HepG2 (cell line): Measurements from ENCODE around the gene ANKRD60. TPM values are rescaled to one million over a fixed set of nuclear protein-coding genes. Genes with fewer than 3 reads are reported as not detected.
A peak's percentile ranks its signal among the peaks of the same experiment; 100 is the strongest.

Experiments
- AKAP8 ChIP-seq: sonication (generic); formaldehyde crosslinking; IDR thresholded peaks from 2 replicates; pipeline ENCODE4 v1.5.1; 2020; ENCODE audit warnings: mild to moderate bottlenecking, missing genetic modification reagents
- CCAR2 ChIP-seq: fragments of 200-400 bp; formaldehyde crosslinking; optimal IDR thresholded peaks from 2 replicates; pipeline ENCODE3; 2018; ENCODE audit warnings: low read depth, mild to moderate bottlenecking, low read length, moderate library complexity
- EP300 ChIP-seq, 3 experiments: sonication (generic) in 1 of 3; formaldehyde crosslinking in 1 of 3; IDR thresholded peaks; 2 replicates each; pipeline versions ENCODE4 v1.5.1 to v1.6.1; 2011 to 2020; ENCODE audit warnings: low read depth in 2 of 3, low read length in 2 of 3, borderline replicate concordance in 1 of 3, improper control_type of control experiment in 1 of 3, mild to moderate bottlenecking in 1 of 3, missing genetic modification reagents in 1 of 3, moderate library complexity in 1 of 3
- FOXK1 ChIP-seq: sonication (generic); formaldehyde crosslinking; IDR thresholded peaks from 2 replicates; pipeline ENCODE4 v1.4.0; 2020; ENCODE audit warnings: low read depth, missing genetic modification reagents, borderline replicate concordance
- GFI1 ChIP-seq: sonication (generic); formaldehyde crosslinking; IDR thresholded peaks from 2 replicates; pipeline ENCODE4 v1.5.0; 2020; ENCODE audit warnings: missing genetic modification reagents, mild to moderate bottlenecking, borderline replicate concordance
- KAT8 ChIP-seq: IDR thresholded peaks from 2 replicates; pipeline ENCODE4 v1.6.1; 2016; ENCODE audit warnings: missing genetic modification reagents, missing compliant biosample characterization
- KLF11 ChIP-seq: IDR thresholded peaks from 2 replicates; pipeline ENCODE4 v1.6.1; 2016; ENCODE audit warnings: missing compliant biosample characterization
- KLF9 ChIP-seq: IDR thresholded peaks from 2 replicates; pipeline ENCODE4 v1.6.1; 2016; ENCODE audit warnings: low read depth
- MTF2 ChIP-seq: sonication (generic); formaldehyde crosslinking; IDR thresholded peaks from 2 replicates; pipeline ENCODE4 v1.5.0; 2020; ENCODE audit warnings: missing genetic modification reagents, borderline replicate concordance
- NFKBIZ ChIP-seq: IDR thresholded peaks from 2 replicates; pipeline ENCODE4 v1.6.1; 2018; ENCODE audit warnings: missing genetic modification reagents, missing compliant biosample characterization
- PHF21A ChIP-seq: sonication (generic); formaldehyde crosslinking; IDR thresholded peaks from 2 replicates; pipeline ENCODE4 v1.5.0; 2020; ENCODE audit warnings: mild to moderate bottlenecking, missing genetic modification reagents
- RFX5 ChIP-seq: IDR thresholded peaks from 2 replicates; pipeline ENCODE4 v1.6.1; 2011; ENCODE audit warnings: low read depth, low read length, improper control_type of control experiment
- SCMH1 ChIP-seq: sonication (generic); formaldehyde crosslinking; IDR thresholded peaks from 2 replicates; pipeline ENCODE4 v1.9.0; 2021; ENCODE audit warnings: missing genetic modification reagents, mild to moderate bottlenecking, borderline replicate concordance
- SIN3B ChIP-seq: fragments of 150-350 bp; IDR thresholded peaks from 2 replicates; pipeline ENCODE4 v1.6.1; 2014; ENCODE audit warnings: low read length
- YEATS2 ChIP-seq: sonication (generic); formaldehyde crosslinking; IDR thresholded peaks from 2 replicates; pipeline ENCODE4 v1.4.0; 2020; ENCODE audit warnings: missing genetic modification reagents, borderline replicate concordance
- ZBTB7A ChIP-seq: sonication (generic); formaldehyde crosslinking; IDR thresholded peaks from 2 replicates; pipeline ENCODE4 v1.8.0; 2022; ENCODE audit warnings: mild to moderate bottlenecking, missing genetic modification reagents
- ZFP62 ChIP-seq: sonication (generic); formaldehyde crosslinking; IDR thresholded peaks from 2 replicates; pipeline ENCODE4 v1.4.0; 2020; ENCODE audit warnings: missing genetic modification reagents
- ZNF12 ChIP-seq: sonication (generic); formaldehyde crosslinking; IDR thresholded peaks from 2 replicates; pipeline ENCODE4 v1.5.0; 2020; ENCODE audit warnings: missing genetic modification reagents
- ZNF253 ChIP-seq: sonication (generic); formaldehyde crosslinking; IDR thresholded peaks from 2 replicates; pipeline ENCODE4 v1.8.0; 2022; ENCODE audit warnings: mild to moderate bottlenecking, missing genetic modification reagents, borderline replicate concordance
- polyA plus RNA-seq, 8 experiments: library from polyadenylated mRNA; depleted of rRNA in 3 of 8; stranded (reverse) in 7 of 8; unstranded in 1 of 8; fragments of >200 nt; fragmentation: Illumina TruSeq in 4 of 8; extraction: Trizol in 4 of 8; gene quantifications; 2 replicates each; pipeline versions ENCODE4 v1.2.1 to v1.2.3, GENCODE V29; 2011 to 2016; ENCODE audit warnings: low read depth in 4 of 8, missing spikeins in 1 of 8, mixed read lengths in 1 of 8; ENCODE audit not compliant: insufficient read depth in 1 of 8
- total RNA-seq, 5 experiments: library from RNA; depleted of rRNA; stranded (reverse); fragments of >200 nt; fragmentation: Illumina TruSeq; extraction: Trizol; gene quantifications; 2 replicates each; pipeline ENCODE4 v1.2.3, GENCODE V29; 2016; ENCODE audit warnings: low read depth in 1 of 5
- TF ChIP-seq, protein P1 (sequence below): sonication (generic); formaldehyde crosslinking; IDR thresholded peaks from 2 replicates; pipeline ENCODE4 v1.8.1; 2023; ENCODE audit warnings: missing genetic modification reagents, inconsistent platforms, borderline replicate concordance
- TF ChIP-seq, protein P2 (sequence below): sonication (generic); formaldehyde crosslinking; IDR thresholded peaks from 2 replicates; pipeline ENCODE4 v1.4.0; 2020; ENCODE audit warnings: mild to moderate bottlenecking, missing genetic modification reagents
- TF ChIP-seq, protein P3 (sequence below): IDR thresholded peaks from 2 replicates; pipeline ENCODE4 v1.6.1; 2018; ENCODE audit warnings: missing genetic modification reagents, mild to moderate bottlenecking, missing compliant biosample characterization
- TF ChIP-seq, protein P4 (sequence below): sonication (generic); formaldehyde crosslinking; IDR thresholded peaks from 2 replicates; pipeline ENCODE4 v1.5.0; 2020; ENCODE audit warnings: mild to moderate bottlenecking, low read depth, missing genetic modification reagents, borderline replicate concordance
- TF ChIP-seq, protein P5 (sequence below): sonication (generic); formaldehyde crosslinking; IDR thresholded peaks from 2 replicates; pipeline ENCODE4 v1.4.0; 2020; ENCODE audit warnings: mild to moderate bottlenecking, missing genetic modification reagents

Gene ANKRD60
- total and polyA plus RNA-seq, 2 of the 13 experiments (the other 11 are each of a cell fraction or from before 2014, with no cell fraction given), result not detected

DNA sequence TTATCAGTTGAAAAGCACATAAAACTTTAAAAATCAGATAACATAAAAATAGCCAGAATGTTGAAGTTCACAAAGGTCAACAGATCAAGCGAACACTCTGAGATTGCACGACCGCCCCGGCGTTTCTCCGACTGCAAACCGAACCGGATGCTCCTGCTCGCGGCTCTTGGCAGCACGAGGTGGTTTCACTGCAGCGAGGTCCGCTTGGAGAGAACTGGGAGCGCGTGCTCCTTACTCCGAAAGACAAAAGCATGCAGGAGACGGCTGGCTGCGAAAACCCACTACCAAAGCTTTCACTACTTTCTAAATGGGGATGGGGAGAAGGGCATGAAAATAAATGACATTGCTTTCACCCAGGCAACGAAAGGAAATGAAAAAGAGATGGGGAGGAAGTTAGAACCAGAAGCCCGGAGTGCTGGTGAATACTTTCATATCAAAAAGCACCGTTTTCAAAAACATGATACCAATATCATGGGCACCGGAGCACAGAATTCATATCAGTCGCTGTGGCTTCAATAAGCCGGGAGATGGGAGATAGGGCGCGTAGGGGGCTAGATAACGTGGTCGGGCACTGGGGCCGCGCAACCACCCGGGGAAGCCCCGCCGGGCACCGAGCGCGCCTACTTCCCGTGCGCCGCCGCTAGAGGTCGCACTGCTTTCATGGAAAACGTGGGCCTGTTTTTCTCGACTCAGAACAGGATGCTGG, 8.3 kb upstream of the ANKRD60 start (continued):
- TF ChIP-seq, protein P1, sequence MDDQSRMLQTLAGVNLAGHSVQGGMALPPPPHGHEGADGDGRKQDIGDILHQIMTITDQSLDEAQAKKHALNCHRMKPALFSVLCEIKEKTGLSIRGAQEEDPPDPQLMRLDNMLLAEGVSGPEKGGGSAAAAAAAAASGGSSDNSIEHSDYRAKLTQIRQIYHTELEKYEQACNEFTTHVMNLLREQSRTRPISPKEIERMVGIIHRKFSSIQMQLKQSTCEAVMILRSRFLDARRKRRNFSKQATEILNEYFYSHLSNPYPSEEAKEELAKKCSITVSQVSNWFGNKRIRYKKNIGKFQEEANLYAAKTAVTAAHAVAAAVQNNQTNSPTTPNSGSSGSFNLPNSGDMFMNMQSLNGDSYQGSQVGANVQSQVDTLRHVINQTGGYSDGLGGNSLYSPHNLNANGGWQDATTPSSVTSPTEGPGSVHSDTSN, result 0 out of 2 replicates have a peak, but pooled peaks have one; percentile 62
- TF ChIP-seq KLF9 (CRISPR knock-in tag) (no peak), ZFP62 (no peak), GFI1 (CRISPR knock-in tag) (no peak), KLF11 (CRISPR knock-in tag) (0 out of 2 replicates have a peak, but pooled peaks have one; percentile 3), ZNF12 (CRISPR knock-in tag) (no peak), SCMH1 (CRISPR knock-in tag) (no peak), PHF21A (CRISPR knock-in tag) (peak; percentile 37; the same call in 1 of the 2 replicates), KAT8 (no peak), AKAP8 (no peak), YEATS2 (CRISPR knock-in tag) (0 out of 2 replicates have a peak, but pooled peaks have one; percentile 22), EP300 (IDR thresholded peaks at IDR 0.05; ENCODE audit: low read depth in 2 of 2, low read length in 2 of 2) (no peak), EP300 (CRISPR knock-in tag; IDR thresholded peaks at IDR 0.05; ENCODE audit: borderline replicate concordance) (no peak), MTF2 (CRISPR knock-in tag) (peak; percentile 93; the same call in 1 of the 2 replicates), ZNF253 (CRISPR knock-in tag) (peak; percentile 68; the same call in 1 of the 2 replicates), SIN3B (0 out of 2 replicates have a peak, but pooled peaks have one; percentile 30), NFKBIZ (CRISPR knock-in tag) (no peak), CCAR2 (no peak), RFX5 (no peak), ZBTB7A (CRISPR knock-in tag) (no peak), FOXK1 (CRISPR knock-in tag) (peak; percentile 29; the same call in 1 of the 2 replicates)
- TF ChIP-seq, protein P2, sequence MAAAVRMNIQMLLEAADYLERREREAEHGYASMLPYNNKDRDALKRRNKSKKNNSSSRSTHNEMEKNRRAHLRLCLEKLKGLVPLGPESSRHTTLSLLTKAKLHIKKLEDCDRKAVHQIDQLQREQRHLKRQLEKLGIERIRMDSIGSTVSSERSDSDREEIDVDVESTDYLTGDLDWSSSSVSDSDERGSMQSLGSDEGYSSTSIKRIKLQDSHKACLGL, result no peak
- TF ChIP-seq, protein P3, sequence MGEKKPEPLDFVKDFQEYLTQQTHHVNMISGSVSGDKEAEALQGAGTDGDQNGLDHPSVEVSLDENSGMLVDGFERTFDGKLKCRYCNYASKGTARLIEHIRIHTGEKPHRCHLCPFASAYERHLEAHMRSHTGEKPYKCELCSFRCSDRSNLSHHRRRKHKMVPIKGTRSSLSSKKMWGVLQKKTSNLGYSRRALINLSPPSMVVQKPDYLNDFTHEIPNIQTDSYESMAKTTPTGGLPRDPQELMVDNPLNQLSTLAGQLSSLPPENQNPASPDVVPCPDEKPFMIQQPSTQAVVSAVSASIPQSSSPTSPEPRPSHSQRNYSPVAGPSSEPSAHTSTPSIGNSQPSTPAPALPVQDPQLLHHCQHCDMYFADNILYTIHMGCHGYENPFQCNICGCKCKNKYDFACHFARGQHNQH (CRISPR knock-in tag), result peak; percentile 27; the same call in 1 of the 2 replicates
- TF ChIP-seq, protein P4, sequence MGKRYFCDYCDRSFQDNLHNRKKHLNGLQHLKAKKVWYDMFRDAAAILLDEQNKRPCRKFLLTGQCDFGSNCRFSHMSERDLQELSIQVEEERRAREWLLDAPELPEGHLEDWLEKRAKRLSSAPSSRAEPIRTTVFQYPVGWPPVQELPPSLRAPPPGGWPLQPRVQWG (CRISPR knock-in tag), result no peak
- TF ChIP-seq, protein P5, sequence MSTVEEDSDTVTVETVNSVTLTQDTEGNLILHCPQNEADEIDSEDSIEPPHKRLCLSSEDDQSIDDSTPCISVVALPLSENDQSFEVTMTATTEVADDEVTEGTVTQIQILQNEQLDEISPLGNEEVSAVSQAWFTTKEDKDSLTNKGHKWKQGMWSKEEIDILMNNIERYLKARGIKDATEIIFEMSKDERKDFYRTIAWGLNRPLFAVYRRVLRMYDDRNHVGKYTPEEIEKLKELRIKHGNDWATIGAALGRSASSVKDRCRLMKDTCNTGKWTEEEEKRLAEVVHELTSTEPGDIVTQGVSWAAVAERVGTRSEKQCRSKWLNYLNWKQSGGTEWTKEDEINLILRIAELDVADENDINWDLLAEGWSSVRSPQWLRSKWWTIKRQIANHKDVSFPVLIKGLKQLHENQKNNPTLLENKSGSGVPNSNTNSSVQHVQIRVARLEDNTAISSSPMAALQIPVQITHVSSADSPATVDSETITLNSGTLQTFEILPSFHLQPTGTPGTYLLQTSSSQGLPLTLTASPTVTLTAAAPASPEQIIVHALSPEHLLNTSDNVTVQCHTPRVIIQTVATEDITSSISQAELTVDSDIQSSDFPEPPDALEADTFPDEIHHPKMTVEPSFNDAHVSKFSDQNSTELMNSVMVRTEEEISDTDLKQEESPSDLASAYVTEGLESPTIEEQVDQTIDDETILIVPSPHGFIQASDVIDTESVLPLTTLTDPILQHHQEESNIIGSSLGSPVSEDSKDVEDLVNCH (CRISPR knock-in tag), result no peak
